Skeletal muscle tissue (tissue), 4 donors: ENCODE results near the gene MTMR10. TPM values are rescaled to one million over a fixed set of nuclear protein-coding genes. Genes with fewer than 3 reads are reported as not detected.

ENCODE experiments used
- H3K27ac ChIP-seq: one replicate; pipeline ENCODE4 v1.7.0; 2013; ENCODE audit warnings: mild to moderate bottlenecking, low read depth, low read length, inconsistent platforms
- H3K27me3 ChIP-seq, 3 donors: one replicate each; pipeline ENCODE4 v1.7.0; 2013; ENCODE audit warnings: low read length in 3 of 3; ENCODE audit not compliant: control insufficient read depth in 3 of 3, insufficient read depth in 3 of 3
- H3K36me3 ChIP-seq, 3 donors: one replicate each; pipeline ENCODE4 v1.7.0; 2013; ENCODE audit warnings: low read length in 3 of 3; ENCODE audit not compliant: control insufficient read depth in 3 of 3, insufficient read depth in 3 of 3
- H3K4me1 ChIP-seq, 3 donors: one replicate each; pipeline ENCODE4 v1.7.0; 2013; ENCODE audit warnings: low read length in 3 of 3, mild to moderate bottlenecking in 3 of 3; ENCODE audit not compliant: control insufficient read depth in 3 of 3, insufficient read depth in 3 of 3
- H3K4me3 ChIP-seq, 3 donors: one replicate each; pipeline ENCODE4 v1.7.0; 2013; ENCODE audit warnings: low read length in 3 of 3
- H3K9ac ChIP-seq, 3 donors: one replicate each; pipeline ENCODE4 v1.7.0; 2013; ENCODE audit warnings: low read length in 3 of 3, mild to moderate bottlenecking in 3 of 3, moderate library complexity in 2 of 3, low read depth in 1 of 3
- H3K9me3 ChIP-seq, 3 donors: one replicate each; pipeline ENCODE4 v1.7.0; 2013; ENCODE audit warnings: low read length in 3 of 3; ENCODE audit not compliant: control insufficient read depth in 3 of 3
- total RNA-seq: library from RNA; depleted of rRNA; stranded (reverse); fragments of >200 nt; gene quantifications from one replicate; pipeline ENCODE4 v1.2.3, GENCODE V29; 2014
- donor health status: Osteomylitis.

Gene MTMR10
- total RNA-seq, 1 donor from 2014 or later, result 21.4 TPM

GRCh38 chr15:30990446-30991254 lies 778 bp downstream of the MTMR10 start:
- H3K4me1 ChIP-seq, result peaks cover 27 to 44% (median 30%) of the 10 kb centered on the region in 3 donors
- H3K9ac ChIP-seq, result peak overlapping the region; percentile 95 to 99 (median 97)
- no peaks in the 10 kb centered on the region for H3K9me3 ChIP-seq
- no peaks in the 10 kb centered on the region for H3K27me3 ChIP-seq
- H3K27ac ChIP-seq, result peak overlapping the region; percentile 96
- peak overlapping the region; percentile 89 to 98 (median 94) for H3K4me3 ChIP-seq
- H3K36me3 ChIP-seq, result peaks cover 0 to 9% (median 2%) of the 10 kb centered on the region in 3 donors

GRCh38 chr15:30990036-30990435 lies 1.4 kb downstream of the MTMR10 start:
- Histone ChIP-seq H3K36me3 (peaks cover 0 to 10% (median 4%) of the 10 kb centered on the region in 3 donors), H3K9me3 (no peaks in the 10 kb centered on the region), H3K4me3 (peak overlapping the region; percentile 89 to 98 (median 94)), H3K9ac (peak overlapping the region; percentile 95 to 99 (median 97)), H3K27me3 (no peaks in the 10 kb centered on the region), H3K27ac (peak overlapping the region; percentile 96), H3K4me1 (peaks cover 33 to 50% (median 36%) of the 10 kb centered on the region in 3 donors)

DNA sequence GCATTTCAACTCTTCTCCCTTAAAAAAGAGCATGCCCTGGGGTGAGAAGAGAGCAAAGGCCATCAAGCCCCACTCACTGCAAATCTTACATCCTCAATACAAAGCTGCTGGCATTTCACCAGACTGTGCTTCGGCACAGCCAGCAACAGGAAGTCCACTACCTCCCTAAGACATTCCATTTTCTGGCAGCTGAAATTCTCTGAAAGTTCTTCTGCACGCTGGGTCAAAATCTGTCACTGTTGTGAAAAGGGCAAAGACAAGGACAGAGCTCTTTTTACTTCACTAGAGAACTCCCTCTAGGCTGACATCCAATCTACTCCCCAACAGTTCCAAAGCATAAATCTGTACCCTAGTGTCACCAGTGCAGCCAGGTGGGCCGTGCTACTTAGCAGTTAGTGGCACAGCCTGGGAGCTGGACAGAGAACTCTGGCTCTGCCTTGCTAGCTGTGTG lies 6.3 kb downstream of the MTMR10 start:
- peak overlapping the region in 1 of 3 donors; percentile 15 for H3K4me3 ChIP-seq
- H3K9me3 ChIP-seq, result no peaks in the 10 kb centered on the region
- H3K36me3 ChIP-seq, result peaks cover 0 to 10% (median 6%) of the 10 kb centered on the region in 3 donors
- H3K4me1 ChIP-seq, result peaks cover 43 to 54% (median 48%) of the 10 kb centered on the region in 3 donors
- no peaks in the 10 kb centered on the region for H3K27me3 ChIP-seq
- peak overlapping the region; percentile 15 for H3K27ac ChIP-seq
- peak overlapping the region in 1 of 3 donors; percentile 40 for H3K9ac ChIP-seq

DNA sequence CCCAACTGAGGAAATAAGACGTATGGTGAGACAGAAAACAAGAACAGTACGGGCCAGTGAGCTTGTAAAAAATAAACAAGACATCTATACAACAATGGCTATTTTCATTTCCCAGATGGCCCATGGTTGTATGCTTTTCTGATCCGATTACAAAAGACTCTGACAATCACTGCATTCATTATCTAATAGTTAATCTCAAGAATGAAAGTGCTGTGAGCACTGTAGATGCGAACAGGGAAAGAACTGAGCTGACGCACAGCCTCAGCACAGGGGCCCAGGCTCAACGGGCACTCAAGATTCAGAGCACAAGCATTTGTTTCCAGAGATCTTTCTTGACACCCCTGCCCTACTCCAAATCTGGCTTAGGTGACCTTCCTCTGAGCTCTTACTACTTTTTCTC lies 6.9 kb downstream of the MTMR10 start:
- Histone ChIP-seq H3K36me3 (peaks cover 0 to 11% (median 10%) of the 10 kb centered on the region in 3 donors), H3K9ac (peak overlapping the region in 1 of 3 donors; percentile 40), H3K4me1 (peaks cover 42 to 49% (median 43%) of the 10 kb centered on the region in 3 donors), H3K27ac (peak overlapping the region; percentile 15), H3K4me3 (peak overlapping the region in 1 of 3 donors; percentile 15), H3K27me3 (no peaks in the 10 kb centered on the region), H3K9me3 (no peaks in the 10 kb centered on the region)

GRCh38 chr15:30984118-30984517 lies 7.3 kb downstream of the MTMR10 start:
- H3K9me3 ChIP-seq, result no peaks in the 10 kb centered on the region
- H3K36me3 ChIP-seq, result peaks cover 0 to 11% (median 10%) of the 10 kb centered on the region in 3 donors
- H3K4me3 ChIP-seq, result no peak overlapping the region
- H3K27me3 ChIP-seq, result no peaks in the 10 kb centered on the region
- H3K9ac ChIP-seq, result no peak overlapping the region
- H3K4me1 ChIP-seq, result peaks cover 42 to 49% (median 43%) of the 10 kb centered on the region in 3 donors
- no peak overlapping the region for H3K27ac ChIP-seq

- no peak overlapping the region for H3K27ac ChIP-seq
- H3K4me1 ChIP-seq, result peaks cover 19 to 24% (median 24%) of the 10 kb centered on the region in 3 donors
Observed at GRCh38 chr15:30979457-30979856, 12.0 kb downstream of the MTMR10 start.

GRCh38 chr15:30978328-30978727 lies 13.1 kb downstream of the MTMR10 start:
- peaks cover 2 to 21% (median 4%) of the 10 kb centered on the region in 3 donors for H3K36me3 ChIP-seq
- no peak overlapping the region for H3K27ac ChIP-seq
- peaks cover 8 to 15% (median 14%) of the 10 kb centered on the region in 3 donors for H3K4me1 ChIP-seq
- no peaks in the 10 kb centered on the region for H3K9me3 ChIP-seq
- H3K9ac ChIP-seq, result no peak overlapping the region
- no peaks in the 10 kb centered on the region for H3K27me3 ChIP-seq
- H3K4me3 ChIP-seq, result no peak overlapping the region

More at GRCh38 chr15:30979457-30979856, 12.0 kb downstream of the MTMR10 start:
- Histone ChIP-seq H3K36me3 (peaks cover 0 to 16% (median 0%) of the 10 kb centered on the region in 3 donors), H3K9ac (no peak overlapping the region), H3K4me3 (no peak overlapping the region), H3K9me3 (no peaks in the 10 kb centered on the region), H3K27me3 (no peaks in the 10 kb centered on the region)

DNA sequence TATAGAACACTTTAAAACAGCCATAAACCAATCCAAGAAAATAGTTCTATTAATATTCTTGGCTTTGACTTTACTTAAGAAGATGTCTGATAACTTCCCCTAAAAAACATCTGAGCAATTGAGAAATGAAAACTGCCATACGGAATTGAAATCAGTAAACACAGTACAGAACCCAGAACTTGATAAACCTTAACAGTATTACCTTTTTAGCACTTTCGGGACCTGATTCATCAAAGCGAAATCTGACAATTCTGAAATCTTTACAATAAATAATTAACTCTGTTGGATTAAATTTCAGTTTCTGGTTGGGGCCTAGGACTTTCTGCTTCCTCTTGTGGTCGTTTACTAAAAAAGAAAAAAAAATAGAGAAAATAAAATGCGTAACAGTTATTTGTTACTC lies 17.3 kb downstream of the MTMR10 start:
- Histone ChIP-seq H3K27me3 (no peaks in the 10 kb centered on the region), H3K4me3 (no peak overlapping the region), H3K27ac (no peak overlapping the region), H3K36me3 (peaks cover 3 to 27% (median 6%) of the 10 kb centered on the region in 3 donors), H3K9ac (no peak overlapping the region), H3K4me1 (peaks cover 5 to 10% (median 7%) of the 10 kb centered on the region in 3 donors), H3K9me3 (no peaks in the 10 kb centered on the region)

DNA sequence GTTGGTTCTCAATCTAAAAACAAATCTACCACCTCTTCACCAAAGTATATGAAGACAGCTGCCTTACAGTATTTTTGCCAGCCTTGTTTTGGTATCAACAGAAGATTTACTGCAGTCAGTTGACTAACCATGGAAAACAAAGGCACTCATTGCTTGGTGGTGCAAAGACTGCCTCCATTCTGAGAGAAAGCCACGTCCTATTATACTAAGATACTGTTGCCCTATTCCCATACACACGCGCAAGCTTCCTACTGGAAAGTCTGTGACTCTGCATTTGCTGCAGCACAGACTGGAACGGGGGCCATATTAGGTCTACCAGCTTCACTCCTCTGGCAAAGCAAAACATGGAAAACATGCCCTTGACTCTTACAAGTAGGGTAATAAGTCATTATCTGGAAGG lies 18.0 kb downstream of the MTMR10 start:
- peaks cover 3 to 8% (median 5%) of the 10 kb centered on the region in 3 donors for H3K4me1 ChIP-seq
- no peak overlapping the region for H3K9ac ChIP-seq
- no peaks in the 10 kb centered on the region for H3K9me3 ChIP-seq
- H3K36me3 ChIP-seq, result peaks cover 3 to 31% (median 6%) of the 10 kb centered on the region in 3 donors
- no peak overlapping the region for H3K27ac ChIP-seq
- no peak overlapping the region for H3K4me3 ChIP-seq
- H3K27me3 ChIP-seq, result no peaks in the 10 kb centered on the region

DNA sequence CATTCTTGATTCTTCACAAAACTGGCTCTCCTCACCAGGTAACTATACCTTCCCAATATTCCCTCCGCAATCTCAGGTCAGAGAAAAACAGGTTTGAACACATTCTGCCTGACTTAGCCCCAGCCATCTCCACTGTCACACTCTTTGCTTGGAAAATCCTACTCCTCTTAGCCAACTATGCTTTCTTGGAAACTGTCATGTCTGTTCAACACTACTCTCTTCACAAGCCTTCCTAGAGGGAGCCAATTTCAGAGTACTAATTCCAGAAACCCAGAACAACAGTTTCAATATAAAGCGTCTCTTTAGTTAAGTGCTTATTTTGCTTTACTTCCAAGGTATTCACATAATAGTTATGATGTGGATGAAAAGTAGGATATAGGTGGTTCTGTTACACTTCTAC lies 21.7 kb downstream of the MTMR10 start:
- H3K4me3 ChIP-seq, result no peak overlapping the region

More for the DNA sequence above, 21.7 kb downstream of the MTMR10 start:
- Histone ChIP-seq H3K9me3 (no peaks in the 10 kb centered on the region), H3K27ac (no peak overlapping the region), H3K4me1 (no peaks in the 10 kb centered on the region), H3K27me3 (no peaks in the 10 kb centered on the region), H3K9ac (no peak overlapping the region), H3K36me3 (peaks cover 3 to 42% (median 25%) of the 10 kb centered on the region in 3 donors)
